ACHN (cell line): Measurements from ENCODE around the gene DHCR24.
A peak's percentile ranks its signal among the peaks of the same experiment; 100 is the strongest.
"Not testable (repeated sequence)": the region's sequence is repeated elsewhere in the genome, so short reads cannot be mapped to it uniquely, and the experiment has no call there.

Experiments used
- DNase-seq: peaks from one replicate; pipeline ENCODE4 v3.0.0-alpha.2; 2015
- in situ Hi-C: cut with HindIII; loops from 2 replicates; pipeline ENCODE4 v1.10.0; 2017; ENCODE audit warnings: low sequenced_read_pairs, low pct_ligation_motif_present, low pct_unique_long_range_greater_than_20kb

DHCR24 gene, protein sequence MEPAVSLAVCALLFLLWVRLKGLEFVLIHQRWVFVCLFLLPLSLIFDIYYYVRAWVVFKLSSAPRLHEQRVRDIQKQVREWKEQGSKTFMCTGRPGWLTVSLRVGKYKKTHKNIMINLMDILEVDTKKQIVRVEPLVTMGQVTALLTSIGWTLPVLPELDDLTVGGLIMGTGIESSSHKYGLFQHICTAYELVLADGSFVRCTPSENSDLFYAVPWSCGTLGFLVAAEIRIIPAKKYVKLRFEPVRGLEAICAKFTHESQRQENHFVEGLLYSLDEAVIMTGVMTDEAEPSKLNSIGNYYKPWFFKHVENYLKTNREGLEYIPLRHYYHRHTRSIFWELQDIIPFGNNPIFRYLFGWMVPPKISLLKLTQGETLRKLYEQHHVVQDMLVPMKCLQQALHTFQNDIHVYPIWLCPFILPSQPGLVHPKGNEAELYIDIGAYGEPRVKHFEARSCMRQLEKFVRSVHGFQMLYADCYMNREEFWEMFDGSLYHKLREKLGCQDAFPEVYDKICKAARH

DNA sequence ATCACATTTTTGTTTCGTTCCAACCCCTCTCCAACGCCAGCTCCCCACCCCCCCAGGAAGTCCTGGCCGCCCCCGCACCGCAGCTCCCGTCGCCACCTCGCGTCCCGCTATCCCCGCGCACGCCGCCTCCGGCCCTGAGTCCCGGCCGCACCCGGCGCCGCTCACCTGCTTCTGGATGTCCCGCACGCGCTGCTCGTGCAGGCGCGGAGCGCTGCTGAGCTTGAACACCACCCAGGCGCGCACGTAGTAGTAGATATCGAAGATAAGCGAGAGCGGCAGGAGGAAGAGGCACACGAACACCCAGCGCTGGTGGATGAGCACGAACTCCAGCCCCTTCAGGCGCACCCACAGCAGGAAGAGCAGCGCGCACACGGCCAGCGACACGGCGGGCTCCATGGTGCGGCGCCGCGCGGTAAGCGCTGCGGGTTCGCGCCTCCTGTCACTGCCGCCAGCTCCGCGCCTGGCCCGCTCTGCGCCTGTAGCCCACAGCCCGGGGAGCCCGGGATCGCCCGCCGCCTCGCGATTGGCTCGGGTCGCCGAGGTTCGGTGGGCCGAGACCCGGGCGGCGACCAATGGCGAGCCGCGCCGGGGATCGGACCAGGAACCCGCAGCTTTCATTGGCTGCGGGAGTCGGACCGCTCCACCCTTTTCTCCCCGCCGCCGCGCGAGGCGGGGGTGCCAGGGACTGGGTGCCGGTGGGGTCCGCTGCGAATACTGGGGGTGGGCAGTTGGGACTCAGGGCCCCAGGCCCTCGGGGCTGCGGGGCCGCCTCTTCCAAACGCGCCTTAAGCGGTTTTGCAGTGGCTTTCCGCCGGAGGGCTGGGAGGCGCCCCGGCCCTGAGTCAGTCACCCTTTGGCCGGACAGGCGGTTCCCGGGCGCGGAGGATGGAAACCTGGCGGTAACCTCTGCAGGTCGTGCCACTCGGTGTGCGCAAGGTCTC is at the start of gene DHCR24:
Gene DHCR24, minus strand, starts transcription at position 472 of the 941 bp plus-strand sequence. Its CDS starts 76 bp downstream, at position 396.
- in situ Hi-C loops: no loop called here

DNA sequence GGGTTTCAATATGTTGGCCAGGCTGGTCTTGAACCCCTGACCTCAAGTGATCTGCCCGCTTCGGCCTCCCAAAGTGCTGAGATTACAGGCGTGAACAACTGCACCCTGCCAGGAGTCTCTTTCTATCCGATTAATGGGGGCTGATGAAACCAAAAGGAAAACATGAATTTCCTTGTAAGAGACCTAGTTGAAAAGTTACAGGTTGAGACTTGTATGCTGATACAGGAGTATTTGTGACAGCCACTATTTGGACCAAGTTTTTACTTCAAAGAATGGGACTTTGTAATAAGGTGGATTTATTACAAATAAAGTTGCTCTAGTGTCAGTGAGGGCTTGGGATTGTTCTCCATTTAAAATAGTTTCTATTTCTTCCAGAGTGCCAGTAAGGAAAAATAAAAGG is 49.8 kb upstream of the DHCR24 start:
- in situ Hi-C loops: no loop called here

More for the DNA sequence above, at the start of gene DHCR24:
- peak; percentile 86 for DNase-seq

DNA sequence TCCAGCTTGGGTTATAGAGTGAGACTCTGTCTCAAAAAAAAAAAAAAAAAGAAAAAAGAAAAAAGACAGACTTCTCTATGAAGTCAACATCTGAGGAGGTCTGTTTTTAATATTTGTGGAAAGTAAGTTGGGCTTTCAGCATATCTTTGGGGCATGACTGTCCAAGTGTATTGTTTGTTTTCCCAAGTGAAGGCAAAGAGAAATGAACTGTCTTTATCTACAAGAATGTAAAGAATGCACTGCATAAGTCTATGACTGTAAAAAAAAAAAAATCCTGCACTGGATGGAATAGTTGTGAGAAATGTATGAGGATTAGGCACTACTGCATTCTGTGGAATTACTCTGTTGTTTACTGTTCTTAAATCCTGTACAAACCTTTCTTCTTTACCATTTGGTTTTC is 47.9 kb upstream of the DHCR24 start:
- in situ Hi-C loops: no loop called here
- peak; percentile 73 for DNase-seq

More for the DNA sequence above, 49.8 kb upstream of the DHCR24 start:
- DNase-seq: no peak

DNA sequence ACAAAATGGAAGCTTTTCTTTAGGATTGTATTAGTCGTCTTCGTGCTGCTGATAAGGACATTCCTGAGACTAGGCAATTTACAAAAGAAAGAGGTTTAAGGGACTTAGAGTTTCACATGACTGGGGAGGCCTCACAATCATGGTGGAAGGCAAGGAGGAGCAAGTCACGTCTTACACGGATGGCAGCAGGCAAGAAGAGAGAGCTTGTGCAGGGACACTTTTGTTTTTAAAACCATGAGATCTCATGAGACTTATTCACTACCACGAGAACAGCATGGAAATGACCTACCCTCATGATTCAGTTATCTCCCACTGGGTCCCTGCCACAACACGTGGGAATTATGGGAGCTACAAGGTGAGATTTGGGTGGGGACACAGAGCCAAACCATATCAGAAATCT is 47.1 kb upstream of the DHCR24 start:
- DNase-seq, in situ Hi-C loops: not testable (repeated sequence)

DNA sequence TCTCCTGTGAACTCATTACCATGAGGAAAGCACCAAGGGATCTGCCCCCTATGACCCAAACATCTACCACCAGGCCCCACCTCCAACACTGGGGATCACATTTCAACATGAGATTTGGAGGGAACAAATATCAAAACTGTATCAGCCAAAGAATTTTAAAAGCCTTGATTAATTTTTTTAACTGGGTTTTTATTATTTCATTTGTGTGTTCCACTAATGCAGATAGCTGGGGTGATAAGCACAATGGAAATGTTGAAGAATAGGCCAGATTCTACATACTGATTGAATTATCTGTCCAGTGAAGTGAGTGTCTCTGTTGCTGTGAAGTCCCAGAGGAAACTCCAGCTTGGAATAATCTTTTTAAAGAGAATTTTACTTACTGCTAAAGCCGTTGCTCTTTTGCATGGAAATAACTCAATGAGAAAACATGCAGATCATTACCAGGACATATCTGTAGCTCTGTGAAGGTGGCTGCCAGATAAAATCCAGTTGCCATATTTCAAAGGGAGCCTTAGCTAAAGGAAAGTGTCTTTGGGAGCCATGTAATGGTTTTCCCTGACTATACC is 44.4 kb upstream of the DHCR24 start:
- DNase-seq: no peak
- in situ Hi-C loops: no loop called here

DNA sequence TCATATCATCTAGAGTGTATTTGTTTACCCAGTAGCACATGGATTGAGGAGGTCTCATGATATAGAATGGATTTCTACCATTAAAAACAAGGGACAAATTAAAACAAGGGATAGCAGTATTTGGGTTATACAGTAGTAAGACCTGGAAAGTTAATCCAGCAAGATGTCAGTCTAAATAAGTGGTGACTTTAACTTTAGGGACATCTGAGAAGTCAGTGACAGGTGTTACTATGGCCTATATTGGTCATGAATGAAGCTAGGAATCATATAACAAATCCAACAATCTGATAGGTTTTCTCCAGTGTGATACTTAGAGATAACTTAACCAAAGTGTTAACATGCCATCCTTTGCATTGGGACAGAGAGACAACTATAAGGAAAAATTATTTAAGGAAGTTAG is 42.7 kb upstream of the DHCR24 start:
- DNase-seq: no peak
- in situ Hi-C loops: no loop called here

DNA sequence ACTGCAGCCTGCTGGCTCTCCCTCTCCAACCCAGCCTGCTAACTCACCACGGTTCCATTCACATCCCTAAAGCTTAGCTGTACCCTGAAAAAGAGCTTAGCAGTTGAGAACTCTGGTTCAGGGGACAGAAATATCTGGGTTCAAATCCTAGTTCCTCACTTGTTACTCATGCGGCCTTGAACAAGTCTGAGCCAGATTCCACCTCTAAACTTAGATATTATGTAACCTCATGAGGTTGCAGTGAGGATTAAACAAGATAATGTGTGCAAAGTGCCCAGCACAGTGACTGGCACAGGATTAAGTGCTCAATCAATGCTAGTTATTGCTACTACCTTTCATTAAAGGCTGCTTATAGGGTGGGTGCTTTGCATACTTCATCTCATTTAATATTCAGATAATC is 41.3 kb upstream of the DHCR24 start:
- in situ Hi-C loops: no loop called here
- DNase-seq: no peak

DNA sequence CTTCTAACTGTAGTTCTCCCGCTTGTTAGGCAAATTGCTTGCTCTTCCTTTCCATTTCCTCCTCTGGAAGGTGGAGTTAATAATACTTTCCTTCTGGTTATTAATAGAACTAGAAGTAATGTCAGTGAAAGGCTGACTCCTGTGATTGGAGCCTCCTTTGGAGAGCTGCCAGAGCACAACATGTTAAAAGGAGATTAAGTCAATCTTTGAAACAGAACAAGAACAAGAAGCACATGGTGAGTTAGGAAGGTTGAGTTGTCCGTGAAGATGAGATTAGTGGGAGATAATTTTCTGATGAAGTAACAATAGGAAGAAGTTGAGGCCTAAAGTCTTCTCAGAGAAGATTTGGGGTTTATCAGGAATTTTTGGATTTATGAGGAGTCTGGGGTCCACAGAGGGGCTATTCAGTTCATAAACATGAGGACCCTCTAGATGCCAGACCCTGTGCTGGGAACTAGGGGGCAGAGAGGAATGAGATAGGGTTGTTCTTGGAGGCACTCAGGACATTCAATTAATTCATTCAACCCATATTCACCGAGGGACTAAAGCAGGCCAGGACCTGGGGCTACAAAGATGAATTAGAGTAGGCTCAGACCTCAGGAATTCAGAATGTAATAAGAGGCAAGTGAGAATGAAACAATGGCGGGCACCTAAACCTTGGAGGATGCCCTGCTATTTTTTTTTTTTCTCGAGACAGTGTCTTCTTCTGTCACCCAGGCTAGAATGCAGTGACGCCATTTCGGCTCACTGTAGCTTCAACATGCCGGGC is 40.7 kb upstream of the DHCR24 start:
- no peak for DNase-seq
- in situ Hi-C loops: no loop called here

DNA sequence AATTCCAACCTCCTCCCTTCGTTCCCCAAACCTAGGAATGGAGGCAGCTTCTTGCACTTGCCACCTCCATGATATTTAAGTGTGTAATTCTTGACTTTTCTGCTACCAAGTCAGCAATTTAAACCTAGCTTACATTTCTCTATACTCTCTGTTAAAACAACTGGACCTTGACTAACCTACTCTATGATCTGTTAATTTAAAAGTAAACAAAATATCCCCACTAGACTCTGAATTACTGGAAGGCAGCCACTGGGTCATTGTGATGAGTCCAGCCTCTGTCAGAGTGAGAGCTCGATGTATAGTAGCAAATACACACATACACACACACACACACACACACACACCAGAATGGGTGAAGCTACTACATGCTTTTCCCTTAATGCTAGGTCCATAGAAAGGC is 40.0 kb upstream of the DHCR24 start:
- in situ Hi-C loops: no loop called here
- no peak for DNase-seq

DNA sequence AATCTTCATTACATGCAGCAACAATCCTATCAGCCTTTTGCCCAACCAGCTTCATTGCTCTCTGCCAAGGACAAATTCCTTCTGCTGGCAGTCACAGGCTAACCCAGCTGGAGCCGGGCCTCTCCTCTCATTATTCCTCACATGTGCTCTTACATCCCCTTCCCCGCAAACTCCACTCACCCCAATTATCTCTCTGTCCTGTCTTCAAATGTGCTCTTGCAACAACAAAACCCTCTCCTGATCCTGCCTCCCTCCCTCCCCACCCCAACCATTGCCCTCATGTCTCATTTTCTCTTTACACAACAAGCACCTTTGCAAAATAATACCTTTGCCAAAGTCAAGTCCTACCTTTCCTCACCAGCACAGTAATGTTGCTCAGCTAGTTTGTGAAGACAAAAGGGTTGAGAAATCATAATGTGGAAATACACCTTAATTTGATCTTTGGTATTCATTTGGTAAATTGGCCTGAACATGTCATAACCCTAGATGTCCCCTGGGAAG is 36.0 kb upstream of the DHCR24 start:
- no peak for DNase-seq

DNA sequence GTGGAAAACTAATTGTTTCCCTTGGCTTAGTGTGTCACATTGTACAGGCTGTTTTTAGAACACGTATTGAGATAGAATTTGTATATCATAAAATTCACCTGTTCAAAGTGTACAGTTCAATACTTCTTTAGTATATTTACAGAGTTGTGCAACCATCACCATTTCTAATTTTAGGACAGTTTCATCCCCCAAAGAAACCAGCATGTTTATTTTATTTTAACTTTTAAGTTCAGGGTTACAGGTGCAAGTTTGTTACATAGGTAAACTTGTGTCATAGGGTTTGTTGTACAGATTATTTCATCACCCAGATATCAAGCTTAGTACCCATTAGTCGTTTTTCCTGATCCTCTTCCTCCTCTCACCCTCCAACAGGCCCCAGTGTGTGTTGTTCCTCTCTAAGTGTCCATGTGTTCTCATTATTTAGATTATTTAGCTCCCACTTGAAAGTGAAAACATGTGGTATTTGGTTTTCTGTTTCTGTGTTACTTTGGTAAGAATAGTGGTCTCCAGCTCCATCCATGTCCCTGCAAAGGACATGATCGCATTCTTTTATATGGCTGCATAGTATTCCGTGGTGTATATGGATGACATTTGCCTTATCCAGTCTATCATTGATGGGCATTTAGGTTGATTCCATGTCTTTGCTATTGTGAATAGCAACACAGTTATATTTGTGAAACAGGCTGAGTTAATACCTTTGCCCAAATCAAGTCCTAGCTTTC is 35.2 kb upstream of the DHCR24 start:
- DNase-seq: no peak
- in situ Hi-C loops: no loop called here

More for the DNA sequence above, 36.0 kb upstream of the DHCR24 start:
- in situ Hi-C loops: no loop called here

DNA sequence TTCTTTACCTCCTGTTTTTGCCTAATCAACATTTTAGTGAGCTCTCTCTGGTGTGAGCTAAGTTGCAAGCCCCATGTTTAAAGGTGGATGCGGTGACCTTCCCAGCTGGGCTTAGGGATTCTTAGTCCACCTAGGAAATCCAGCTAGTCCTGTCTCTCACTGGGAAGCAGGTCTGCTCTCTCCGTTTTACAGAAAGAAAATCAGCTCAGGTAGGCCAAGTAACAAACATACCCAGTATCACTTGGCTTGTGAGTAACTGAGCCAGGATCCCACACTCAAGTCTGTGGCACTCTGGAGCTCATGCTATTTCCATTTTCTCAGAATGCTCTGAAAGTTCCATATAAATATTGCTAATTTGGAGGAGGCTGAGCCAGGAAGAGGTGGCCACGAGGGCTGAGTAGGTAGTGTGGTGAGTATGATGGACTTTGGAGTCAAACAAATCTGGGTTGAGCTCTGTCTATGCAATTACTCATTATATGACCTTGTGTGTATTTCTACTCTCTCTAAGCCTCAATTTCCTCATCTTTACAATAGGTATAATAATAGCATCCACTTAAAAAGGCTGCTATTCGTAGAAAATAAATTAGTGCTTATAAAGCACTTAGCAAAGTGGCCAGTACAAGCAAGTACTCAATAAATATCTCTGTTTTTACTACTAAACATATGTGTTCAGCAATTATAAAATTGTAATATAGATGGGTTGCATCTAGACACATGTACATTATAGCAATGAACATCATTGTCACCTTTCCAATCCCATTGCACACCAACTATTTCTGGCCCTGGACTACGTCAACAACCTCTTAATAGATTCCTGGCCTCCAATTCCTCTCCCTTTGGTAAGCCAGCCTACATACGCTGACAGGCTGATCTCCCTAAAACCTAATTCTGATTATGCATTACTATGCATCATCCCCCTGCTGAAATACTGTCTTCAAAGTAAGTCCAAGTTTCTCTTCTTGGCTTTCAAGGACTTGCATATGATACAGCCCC is 32.7 kb upstream of the DHCR24 start:
- in situ Hi-C loops: no loop called here

DNA sequence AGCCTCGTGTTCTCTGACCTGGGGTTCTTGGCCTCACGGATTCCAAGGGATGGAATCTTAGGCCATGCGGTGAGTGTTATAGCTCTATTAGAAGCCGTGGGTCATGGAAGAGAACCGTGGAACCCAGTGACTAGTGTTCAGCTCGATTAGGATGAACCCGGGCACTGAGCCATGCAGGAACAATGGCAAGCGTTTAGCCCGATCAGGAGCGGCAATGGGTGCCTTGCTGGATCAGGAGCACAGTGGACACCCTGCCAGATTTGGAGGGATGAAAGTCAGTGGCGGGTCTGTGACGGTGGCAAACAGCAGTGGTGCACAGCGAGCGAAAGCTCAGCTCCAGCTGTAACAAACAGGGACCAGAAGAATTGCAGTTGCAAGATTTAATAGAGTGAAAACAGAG is 24.1 kb upstream of the DHCR24 start:
- in situ Hi-C loops, DNase-seq: not testable (repeated sequence)

More for the DNA sequence above, 32.7 kb upstream of the DHCR24 start:
- no peak for DNase-seq

DNA sequence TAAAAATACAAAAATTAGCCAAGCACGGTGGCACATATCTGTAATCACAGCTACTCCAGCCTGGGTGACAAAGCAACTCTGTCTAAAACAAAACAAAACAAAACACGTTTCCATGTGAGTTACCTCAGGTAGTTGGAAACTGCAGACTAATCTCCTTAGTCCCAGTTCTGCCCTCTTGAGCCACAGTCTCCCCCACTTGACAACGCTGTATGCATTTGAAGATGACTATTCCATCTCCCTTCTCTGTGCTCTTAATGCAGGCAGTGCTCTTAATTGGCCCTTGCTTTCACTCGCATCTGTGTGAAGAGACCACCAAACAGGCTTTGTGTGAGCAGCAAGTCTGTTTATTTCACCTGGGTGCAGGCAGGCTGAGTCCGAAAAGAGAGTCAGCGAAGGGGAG is 19.6 kb upstream of the DHCR24 start:
- DNase-seq: no peak
- in situ Hi-C loops: no loop called here

DNA sequence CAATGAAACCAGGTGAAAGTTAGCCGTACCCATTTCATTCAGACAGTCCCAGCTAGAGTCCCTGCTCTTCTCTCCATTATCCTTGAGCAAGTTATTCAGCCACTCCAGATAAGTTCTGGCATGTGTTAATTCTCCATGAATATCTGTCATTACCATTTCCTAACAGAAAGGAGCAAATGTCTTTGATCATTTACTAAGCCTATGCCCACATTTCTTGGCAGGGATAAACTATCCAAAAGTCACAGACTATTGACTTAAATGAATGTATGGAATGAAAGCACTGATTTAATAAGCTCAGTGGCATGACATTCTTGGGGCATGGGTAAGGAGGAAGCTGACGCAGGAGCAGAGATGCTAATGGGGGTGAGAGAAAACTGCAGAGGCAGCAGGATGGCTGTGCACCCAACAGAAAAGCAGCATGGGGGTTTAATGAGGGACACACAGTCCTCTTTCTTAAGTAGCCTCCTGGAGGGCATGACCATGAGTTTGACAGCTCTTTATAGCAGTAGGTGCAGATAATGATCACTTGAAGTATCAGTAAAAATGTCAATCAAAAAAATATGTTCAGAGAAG is 17.6 kb upstream of the DHCR24 start:
- DNase-seq: peak; percentile 97

DNA sequence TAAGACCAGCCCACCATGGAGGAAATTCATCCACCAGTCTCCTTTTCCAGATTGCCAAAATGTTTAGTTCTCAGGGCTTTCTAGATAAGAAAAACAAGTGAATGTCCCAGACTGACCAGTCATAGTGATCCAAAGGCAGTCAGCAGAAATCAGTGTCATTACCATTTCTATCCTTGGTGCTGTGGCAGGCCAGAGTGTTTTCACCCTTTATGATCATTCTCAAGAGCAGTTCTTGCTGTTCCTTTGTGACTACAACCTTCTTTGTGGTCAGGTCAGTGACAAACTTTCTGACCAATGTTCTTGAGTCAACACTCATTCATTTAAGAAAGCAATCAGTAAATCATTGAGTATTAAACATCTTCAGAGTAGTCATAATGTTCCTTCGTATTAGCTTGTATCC is 7.3 kb upstream of the DHCR24 start:
- no peak for DNase-seq
- in situ Hi-C loops: no loop called here

More for the DNA sequence above, 17.6 kb upstream of the DHCR24 start:
- in situ Hi-C loops: no loop called here
